GM18873 (cell line): ENCODE data around the gene MARS1.
"Not testable (repeated sequence)": the region's sequence is repeated elsewhere in the genome, so short reads cannot be mapped to it uniquely, and the experiment has no call there.

Experiments used
- ATAC-seq: cut with Tn5 transposase; IDR thresholded peaks from one replicate; pipeline ENCODE4 v1.9.1; 2021; ENCODE audit warnings: mild to moderate bottlenecking, moderate library complexity, moderate number of reproducible peaks; ENCODE audit not compliant: unreplicated experiment, low FRiP score

Gene MARS1

GRCh38 chr12:57489157-57489641, 1.3 kb downstream of the MARS1 start:
- no peak for ATAC-seq

- ATAC-seq: no peak
Measured at GRCh38 chr12:57490126-57490525, 2.3 kb downstream of the MARS1 start.

GRCh38 chr12:57491393-57492280, 3.8 kb downstream of the MARS1 start:
- ATAC-seq: no peak

GRCh38 chr12:57495051-57495701, 7.3 kb downstream of the MARS1 start:
- not testable (repeated sequence) for ATAC-seq

- no peak for ATAC-seq
Measured at GRCh38 chr12:57496822-57497221, 9.0 kb downstream of the MARS1 start.

GRCh38 chr12:57497223-57498131, 9.6 kb downstream of the MARS1 start:
- no peak for ATAC-seq

- ATAC-seq: no peak
Measured at GRCh38 chr12:57498132-57498502, 10.2 kb downstream of the MARS1 start.

GRCh38 chr12:57498571-57498970, 10.7 kb downstream of the MARS1 start:
- ATAC-seq: no peak

- no peak for ATAC-seq
Measured at GRCh38 chr12:57500213-57500612, 12.3 kb downstream of the MARS1 start.

GRCh38 chr12:57502311-57502969, 14.6 kb downstream of the MARS1 start:
- ATAC-seq: not testable (repeated sequence)

GRCh38 chr12:57506541-57506940, 18.7 kb downstream of the MARS1 start:
- not testable (repeated sequence) for ATAC-seq

GRCh38 chr12:57507796-57508195, 19.9 kb downstream of the MARS1 start:
- not testable (repeated sequence) for ATAC-seq

- no peak for ATAC-seq
Measured at GRCh38 chr12:57511161-57511560, 23.3 kb downstream of the MARS1 start.

- ATAC-seq: no peak
Measured at GRCh38 chr12:57511588-57512325, 23.9 kb downstream of the MARS1 start.

- ATAC-seq: no peak
Measured at GRCh38 chr12:57512665-57513064, 24.8 kb downstream of the MARS1 start.

- no peak for ATAC-seq
Measured at GRCh38 chr12:57513266-57513665, 25.4 kb downstream of the MARS1 start.

- ATAC-seq: not testable (repeated sequence)
Measured at GRCh38 chr12:57513677-57514076, 25.8 kb downstream of the MARS1 start.

- not testable (repeated sequence) for ATAC-seq
Measured at GRCh38 chr12:57514246-57514645, 26.4 kb downstream of the MARS1 start.

- no peak for ATAC-seq
Measured at GRCh38 chr12:57514720-57515407, 27.0 kb downstream of the MARS1 start.
